ENCODE measurements around the gene YJU2.

DNA sequence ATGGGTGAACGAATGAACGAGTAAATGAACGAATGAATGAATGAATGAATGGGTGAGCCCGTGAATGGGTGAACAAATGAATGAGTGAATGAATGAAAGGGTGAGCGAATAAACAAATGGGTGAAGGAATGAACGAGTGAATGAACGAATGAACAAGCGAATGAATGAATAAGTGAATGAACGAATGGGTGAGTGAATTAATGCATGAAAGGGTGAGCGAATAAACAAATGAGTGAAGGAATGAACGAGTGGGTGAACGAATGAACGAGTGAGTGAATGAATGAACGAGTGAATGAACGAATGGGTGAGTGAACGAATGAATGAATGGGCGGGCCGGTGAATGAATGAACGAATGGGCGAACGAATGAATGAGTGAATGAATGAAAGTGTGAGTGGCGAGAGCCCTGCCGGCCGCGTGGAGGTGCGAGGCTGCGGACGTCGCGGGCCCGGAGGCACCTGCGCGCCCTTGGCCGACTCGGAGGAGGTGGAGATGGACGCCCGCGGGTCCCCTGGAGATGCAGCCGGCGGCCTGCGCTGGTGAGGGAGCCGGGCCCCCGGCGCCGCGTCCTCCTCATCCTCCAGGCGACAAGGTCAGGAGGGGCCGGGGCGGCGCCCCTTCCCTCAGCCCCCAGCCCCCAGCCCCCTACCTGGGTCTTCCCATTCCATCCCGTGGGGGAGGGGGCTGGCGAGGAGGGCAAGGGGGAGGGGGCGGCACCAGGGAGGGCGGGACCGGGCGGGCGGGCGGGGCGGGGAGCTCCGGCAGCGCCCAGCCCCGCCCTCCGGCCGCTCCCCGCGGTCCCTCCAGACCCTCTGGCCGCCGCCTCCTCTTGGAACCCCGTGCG lies 49.0 kb upstream of the YJU2 start:
- TF ChIP-seq, protein P1, sequence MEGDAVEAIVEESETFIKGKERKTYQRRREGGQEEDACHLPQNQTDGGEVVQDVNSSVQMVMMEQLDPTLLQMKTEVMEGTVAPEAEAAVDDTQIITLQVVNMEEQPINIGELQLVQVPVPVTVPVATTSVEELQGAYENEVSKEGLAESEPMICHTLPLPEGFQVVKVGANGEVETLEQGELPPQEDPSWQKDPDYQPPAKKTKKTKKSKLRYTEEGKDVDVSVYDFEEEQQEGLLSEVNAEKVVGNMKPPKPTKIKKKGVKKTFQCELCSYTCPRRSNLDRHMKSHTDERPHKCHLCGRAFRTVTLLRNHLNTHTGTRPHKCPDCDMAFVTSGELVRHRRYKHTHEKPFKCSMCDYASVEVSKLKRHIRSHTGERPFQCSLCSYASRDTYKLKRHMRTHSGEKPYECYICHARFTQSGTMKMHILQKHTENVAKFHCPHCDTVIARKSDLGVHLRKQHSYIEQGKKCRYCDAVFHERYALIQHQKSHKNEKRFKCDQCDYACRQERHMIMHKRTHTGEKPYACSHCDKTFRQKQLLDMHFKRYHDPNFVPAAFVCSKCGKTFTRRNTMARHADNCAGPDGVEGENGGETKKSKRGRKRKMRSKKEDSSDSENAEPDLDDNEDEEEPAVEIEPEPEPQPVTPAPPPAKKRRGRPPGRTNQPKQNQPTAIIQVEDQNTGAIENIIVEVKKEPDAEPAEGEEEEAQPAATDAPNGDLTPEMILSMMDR (conservative IDR thresholded peaks at IDR 0.05), result no peak
- no peak for TF ChIP-seq ZFX (IDR thresholded peaks at IDR 0.05)
